NT2/D1 (cell line): ENCODE results near the gene CHIC2.

Experiments
- DNase-seq: peaks from one replicate; pipeline ENCODE4 v3.0.0-alpha.2; 2011; ENCODE audit warnings: low read depth, low spot score
- H3K27me3 ChIP-seq: 2 replicates; pipeline ENCODE4 v1.6.0; 2011; ENCODE audit warnings: mild to moderate bottlenecking; ENCODE audit not compliant: insufficient read length, insufficient read depth
- H3K36me3 ChIP-seq: 2 replicates; pipeline ENCODE4 v1.6.1; 2011; ENCODE audit warnings: mild to moderate bottlenecking, low read length, mixed read lengths; ENCODE audit not compliant: insufficient read depth, insufficient read length
- H3K4me1 ChIP-seq: 2 replicates; pipeline ENCODE4 v1.5.1; 2011; ENCODE audit not compliant: insufficient read depth, insufficient read length
- H3K4me3 ChIP-seq: 2 replicates; pipeline ENCODE4 v1.5.1; 2011; ENCODE audit warnings: low read depth; ENCODE audit not compliant: insufficient read length
- H3K9ac ChIP-seq: 2 replicates; pipeline ENCODE4 v1.6.0; 2011; ENCODE audit warnings: low read depth; ENCODE audit not compliant: insufficient read length
- H3K9me3 ChIP-seq: 2 replicates; pipeline ENCODE4 v1.5.1; 2011; ENCODE audit warnings: mild to moderate bottlenecking, low read length; ENCODE audit not compliant: insufficient read depth
- SUZ12 ChIP-seq: IDR thresholded peaks from 2 replicates; pipeline ENCODE4 v1.6.1; 2011; ENCODE audit not compliant: insufficient read length, insufficient read depth; ENCODE audit errors: extremely low read depth
- YY1 ChIP-seq: IDR thresholded peaks from 2 replicates; pipeline ENCODE4 v1.6.1; 2011; ENCODE audit not compliant: insufficient read length, insufficient read depth
- ZNF274 ChIP-seq: IDR thresholded peaks from 2 replicates; pipeline ENCODE4 v1.6.1; 2011; ENCODE audit warnings: mild to moderate bottlenecking, low read depth, low read length

The CHIC2 gene

GRCh38 chr4:53986062-53986461 lies 78.3 kb downstream of the CHIC2 start:
- no peak overlapping the region for H3K9ac ChIP-seq
- H3K4me3 ChIP-seq = no peak overlapping the region
- no peak for TF ChIP-seq ZNF274
- TF ChIP-seq SUZ12 = no peak
- no peak for TF ChIP-seq YY1
- DNase-seq = no peak
- H3K36me3 ChIP-seq = no peaks in the 10 kb centered on the region
- no peaks in the 10 kb centered on the region for H3K27me3 ChIP-seq
- H3K4me1 ChIP-seq = no peaks in the 10 kb centered on the region
- H3K9me3 ChIP-seq = peaks cover 9% of the 10 kb centered on the region

DNA sequence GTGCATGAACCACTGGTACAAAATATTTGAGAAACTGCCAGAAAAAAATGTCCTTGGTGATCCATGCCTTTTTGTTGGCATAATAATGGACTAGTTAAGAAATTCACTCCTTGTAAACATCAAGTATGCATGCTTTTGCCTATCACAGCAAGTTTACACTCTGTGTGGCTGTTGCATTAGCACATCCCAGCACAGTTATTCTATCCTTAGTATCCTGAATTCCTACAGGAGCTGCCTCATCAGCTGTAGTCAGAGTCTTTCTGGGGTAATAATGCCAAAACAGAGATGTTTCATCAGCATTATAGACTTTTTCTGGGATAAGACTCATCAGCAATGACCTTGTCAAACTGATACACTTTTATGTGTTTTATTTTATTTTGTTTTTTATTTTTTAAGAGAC lies 82.8 kb downstream of the CHIC2 start:
- Histone ChIP-seq H3K9ac (no peak overlapping the region), H3K4me3 (no peak overlapping the region), H3K9me3 (peaks cover 9% of the 10 kb centered on the region), H3K4me1 (no peaks in the 10 kb centered on the region), H3K27me3 (no peaks in the 10 kb centered on the region), H3K36me3 (no peaks in the 10 kb centered on the region)
- TF ChIP-seq ZNF274 = no peak
- no peak for TF ChIP-seq SUZ12
- TF ChIP-seq YY1 = no peak
- no peak for DNase-seq

DNA sequence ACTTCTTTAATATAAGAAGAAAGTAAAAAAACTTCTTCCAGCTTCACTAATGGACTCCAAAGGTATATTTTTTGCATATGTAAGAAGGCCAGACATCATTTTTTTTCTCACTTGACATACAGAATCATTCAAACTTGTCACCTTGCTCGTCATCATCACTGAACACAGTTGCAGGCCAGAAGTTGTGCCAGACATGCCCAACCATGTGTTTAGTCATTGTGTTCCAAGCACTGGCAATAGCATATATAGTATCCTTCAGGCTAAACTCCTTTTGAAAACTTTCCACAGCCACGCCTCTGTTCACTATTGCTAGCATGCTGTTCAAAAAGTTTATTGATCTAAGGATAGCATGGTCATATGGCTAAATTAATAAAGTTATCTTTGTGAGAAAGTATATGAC lies 83.3 kb downstream of the CHIC2 start:
- TF ChIP-seq YY1 (no peak), SUZ12 (no peak), ZNF274 (no peak)
- no peaks in the 10 kb centered on the region for H3K36me3 ChIP-seq
- H3K9me3 ChIP-seq = peaks cover 9% of the 10 kb centered on the region
- no peak overlapping the region for H3K4me3 ChIP-seq
- H3K9ac ChIP-seq = no peak overlapping the region
- no peak for DNase-seq
- no peaks in the 10 kb centered on the region for H3K4me1 ChIP-seq
- H3K27me3 ChIP-seq = no peaks in the 10 kb centered on the region

- Histone ChIP-seq H3K27me3 (no peaks in the 10 kb centered on the region), H3K4me3 (no peak overlapping the region), H3K36me3 (no peaks in the 10 kb centered on the region), H3K9me3 (no peaks in the 10 kb centered on the region), H3K4me1 (no peaks in the 10 kb centered on the region), H3K9ac (no peak overlapping the region)
- DNase-seq = no peak
- TF ChIP-seq SUZ12 = no peak
- TF ChIP-seq ZNF274 = no peak
- TF ChIP-seq YY1 = no peak
Observed at GRCh38 chr4:53974561-53974960, 89.8 kb downstream of the CHIC2 start.

GRCh38 chr4:53967986-53968385 lies 96.4 kb downstream of the CHIC2 start:
- DNase-seq = no peak
- no peaks in the 10 kb centered on the region for H3K36me3 ChIP-seq
- H3K9ac ChIP-seq = no peak overlapping the region
- no peaks in the 10 kb centered on the region for H3K9me3 ChIP-seq
- TF ChIP-seq ZNF274 = no peak
- no peak for TF ChIP-seq SUZ12
- no peak for TF ChIP-seq YY1
- no peaks in the 10 kb centered on the region for H3K27me3 ChIP-seq
- no peaks in the 10 kb centered on the region for H3K4me1 ChIP-seq
- no peak overlapping the region for H3K4me3 ChIP-seq

- H3K9me3 ChIP-seq = no peaks in the 10 kb centered on the region
- TF ChIP-seq YY1 = no peak
- no peak for TF ChIP-seq ZNF274
- no peak for TF ChIP-seq SUZ12
- no peak for DNase-seq
- H3K4me3 ChIP-seq = no peak overlapping the region
- H3K4me1 ChIP-seq = no peaks in the 10 kb centered on the region
- no peak overlapping the region for H3K9ac ChIP-seq
- H3K36me3 ChIP-seq = no peaks in the 10 kb centered on the region
- no peaks in the 10 kb centered on the region for H3K27me3 ChIP-seq
Observed at GRCh38 chr4:53963781-53964180, 100.6 kb downstream of the CHIC2 start.

DNA sequence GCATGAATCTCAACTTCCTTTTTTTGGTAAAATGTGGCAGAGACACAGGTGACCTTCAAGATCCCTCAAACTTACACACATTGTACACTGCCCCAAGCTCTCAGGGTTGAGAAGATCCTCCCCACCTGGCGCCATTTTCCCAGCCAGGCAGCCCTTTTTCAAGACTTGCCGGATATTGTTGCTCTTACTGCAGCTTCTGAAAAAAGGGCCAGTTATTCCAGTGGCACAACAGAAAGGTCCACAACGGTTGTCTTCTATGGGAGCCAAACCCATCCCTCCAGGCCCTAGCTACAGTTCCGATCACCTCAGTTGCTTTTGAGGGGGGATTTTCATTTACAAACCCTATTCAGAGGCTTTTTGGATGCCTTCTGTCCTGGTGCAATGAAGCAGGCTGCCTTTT lies 101.1 kb downstream of the CHIC2 start:
- no peak for TF ChIP-seq YY1
- no peak for TF ChIP-seq SUZ12
- TF ChIP-seq ZNF274 = no peak

More for the DNA sequence above, 101.1 kb downstream of the CHIC2 start:
- Histone ChIP-seq H3K4me1 (no peaks in the 10 kb centered on the region), H3K9me3 (no peaks in the 10 kb centered on the region), H3K27me3 (no peaks in the 10 kb centered on the region), H3K4me3 (no peak overlapping the region), H3K9ac (no peak overlapping the region), H3K36me3 (no peaks in the 10 kb centered on the region)
- DNase-seq = no peak
